GM12801 (cell line): ENCODE measurements around the gene EBI3.

Experiments used
- TF ChIP-seq, protein P1 (sequence below): IDR thresholded peaks from one replicate; pipeline ENCODE4 v1.5.1; 2011; ENCODE audit warnings: control low read depth; ENCODE audit not compliant: insufficient read length; ENCODE audit errors: extremely low read depth

The EBI3 gene

DNA sequence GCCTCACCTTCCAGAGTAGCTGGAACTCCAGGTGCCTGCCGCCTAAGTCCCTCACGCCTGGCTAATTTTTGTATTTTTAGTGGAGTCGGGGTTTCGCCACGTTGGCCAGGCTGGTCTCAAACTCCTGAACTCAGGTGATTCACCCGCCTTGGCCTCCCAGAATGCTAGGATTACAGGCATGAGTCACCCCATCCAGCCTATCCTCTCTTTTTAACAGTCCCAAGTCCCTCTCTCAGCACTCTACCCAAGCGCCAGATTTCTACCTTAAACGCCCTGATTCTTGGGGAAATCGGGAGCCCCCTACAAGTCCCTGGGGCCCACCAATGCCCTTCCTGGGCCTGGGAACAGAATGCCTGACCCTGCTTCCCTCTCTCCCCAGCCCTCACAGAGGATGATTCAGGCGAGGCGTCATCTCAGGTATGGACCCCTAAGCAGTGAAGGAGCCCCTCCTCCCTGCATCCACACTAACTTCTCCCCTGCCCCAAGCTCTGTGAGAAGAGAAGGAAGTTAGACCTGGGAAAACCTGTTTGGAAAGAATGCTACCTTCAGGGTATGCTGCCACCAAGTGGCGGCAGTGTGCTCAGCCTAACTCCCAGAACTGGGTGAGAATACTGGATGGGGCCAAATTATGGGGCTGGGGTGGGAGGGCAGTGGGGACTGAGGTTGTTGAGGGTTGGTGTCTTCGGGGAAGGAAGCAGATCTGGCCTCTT is 20.8 kb upstream of the EBI3 start:
- TF ChIP-seq, protein P1, sequence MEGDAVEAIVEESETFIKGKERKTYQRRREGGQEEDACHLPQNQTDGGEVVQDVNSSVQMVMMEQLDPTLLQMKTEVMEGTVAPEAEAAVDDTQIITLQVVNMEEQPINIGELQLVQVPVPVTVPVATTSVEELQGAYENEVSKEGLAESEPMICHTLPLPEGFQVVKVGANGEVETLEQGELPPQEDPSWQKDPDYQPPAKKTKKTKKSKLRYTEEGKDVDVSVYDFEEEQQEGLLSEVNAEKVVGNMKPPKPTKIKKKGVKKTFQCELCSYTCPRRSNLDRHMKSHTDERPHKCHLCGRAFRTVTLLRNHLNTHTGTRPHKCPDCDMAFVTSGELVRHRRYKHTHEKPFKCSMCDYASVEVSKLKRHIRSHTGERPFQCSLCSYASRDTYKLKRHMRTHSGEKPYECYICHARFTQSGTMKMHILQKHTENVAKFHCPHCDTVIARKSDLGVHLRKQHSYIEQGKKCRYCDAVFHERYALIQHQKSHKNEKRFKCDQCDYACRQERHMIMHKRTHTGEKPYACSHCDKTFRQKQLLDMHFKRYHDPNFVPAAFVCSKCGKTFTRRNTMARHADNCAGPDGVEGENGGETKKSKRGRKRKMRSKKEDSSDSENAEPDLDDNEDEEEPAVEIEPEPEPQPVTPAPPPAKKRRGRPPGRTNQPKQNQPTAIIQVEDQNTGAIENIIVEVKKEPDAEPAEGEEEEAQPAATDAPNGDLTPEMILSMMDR, result no peak

DNA sequence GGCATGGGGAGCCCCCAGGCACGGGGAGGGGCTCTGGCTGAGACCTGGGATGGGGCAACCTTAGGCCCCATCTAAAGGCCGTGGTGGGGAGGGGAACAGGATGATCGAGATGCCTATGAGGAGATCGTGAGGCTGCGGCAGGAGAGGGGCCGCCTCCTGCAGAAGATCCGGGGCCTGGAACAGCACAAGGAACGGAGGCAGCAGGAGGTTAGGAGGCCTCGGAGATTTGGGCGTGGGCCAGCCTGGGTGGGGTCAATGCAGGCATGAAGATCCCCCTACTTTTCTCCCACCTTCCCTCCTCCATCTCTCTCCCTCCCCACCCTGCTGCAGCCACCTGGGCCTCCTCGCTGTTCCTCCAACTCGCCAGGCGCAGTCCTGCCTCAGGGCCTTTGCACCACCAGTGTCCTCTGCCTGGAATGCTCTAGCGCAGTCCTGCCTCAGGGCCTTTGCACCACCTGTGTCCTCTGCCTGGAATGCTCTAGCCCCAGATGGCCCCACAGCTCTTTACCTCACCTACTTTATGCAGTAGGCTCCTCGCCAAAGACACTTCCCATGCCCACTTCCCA is 19.1 kb upstream of the EBI3 start:
- TF ChIP-seq, protein P1, result no peak

DNA sequence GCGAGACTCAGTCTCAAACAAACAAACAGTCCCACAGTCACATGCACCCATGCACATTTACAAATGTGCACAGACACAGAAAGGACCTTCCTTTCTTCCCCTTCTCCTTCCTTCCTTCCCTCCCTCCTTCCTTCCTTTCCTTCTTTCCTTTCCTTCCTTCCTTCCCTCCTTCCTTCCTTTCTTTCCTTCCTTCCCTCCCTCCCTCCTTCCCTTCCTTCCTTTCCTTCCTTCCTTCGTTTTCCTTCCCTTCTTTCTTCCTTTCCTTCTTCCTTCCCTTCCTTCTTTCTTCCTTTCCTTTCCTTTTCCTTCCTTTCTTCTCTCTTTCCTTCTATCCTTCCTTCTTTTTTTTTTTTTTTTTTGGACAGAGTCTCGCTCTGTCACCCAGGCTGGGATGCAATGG is 16.2 kb upstream of the EBI3 start:
- TF ChIP-seq, protein P1, result no peak

DNA sequence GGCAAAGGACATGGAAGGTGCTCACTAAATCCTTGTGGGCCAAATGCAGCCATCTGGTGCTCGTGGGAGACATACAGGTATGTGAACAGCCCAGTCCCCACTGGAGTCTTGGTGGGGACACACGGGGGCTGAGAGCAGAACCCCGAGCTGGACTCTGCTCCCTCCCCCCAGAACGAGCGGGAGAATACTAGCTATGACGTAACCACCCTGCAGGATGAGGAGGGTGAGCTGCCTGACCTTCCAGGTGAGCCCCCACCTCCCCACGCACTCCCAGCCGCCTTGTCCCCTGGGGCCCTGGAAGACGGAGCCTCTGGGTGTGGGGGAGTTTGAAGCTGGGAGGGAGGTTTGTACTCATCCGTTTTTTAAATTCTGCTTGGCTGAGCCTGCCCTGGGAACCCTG is 13.5 kb upstream of the EBI3 start:
- TF ChIP-seq, protein P1, result no peak

DNA sequence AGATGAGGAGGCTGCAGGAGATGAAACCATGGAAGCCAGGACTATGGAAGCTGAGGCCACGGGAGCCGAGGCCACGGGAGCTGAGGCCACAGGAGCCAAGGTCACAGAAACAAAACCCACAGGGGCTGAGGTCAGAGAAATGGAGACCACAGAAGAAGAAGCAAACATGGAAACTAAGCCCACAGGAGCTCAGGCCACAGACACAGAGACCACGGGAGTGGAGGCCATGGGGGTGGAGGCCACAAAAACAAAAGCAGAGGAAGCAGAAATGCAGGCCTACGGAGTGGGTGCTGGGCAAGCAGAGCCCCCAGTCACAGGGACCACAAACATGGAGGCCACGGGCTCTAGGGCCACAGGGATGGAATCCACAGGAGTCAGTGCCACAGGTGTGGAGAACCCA is 12.5 kb upstream of the EBI3 start:
- TF ChIP-seq, protein P1, result no peak

DNA sequence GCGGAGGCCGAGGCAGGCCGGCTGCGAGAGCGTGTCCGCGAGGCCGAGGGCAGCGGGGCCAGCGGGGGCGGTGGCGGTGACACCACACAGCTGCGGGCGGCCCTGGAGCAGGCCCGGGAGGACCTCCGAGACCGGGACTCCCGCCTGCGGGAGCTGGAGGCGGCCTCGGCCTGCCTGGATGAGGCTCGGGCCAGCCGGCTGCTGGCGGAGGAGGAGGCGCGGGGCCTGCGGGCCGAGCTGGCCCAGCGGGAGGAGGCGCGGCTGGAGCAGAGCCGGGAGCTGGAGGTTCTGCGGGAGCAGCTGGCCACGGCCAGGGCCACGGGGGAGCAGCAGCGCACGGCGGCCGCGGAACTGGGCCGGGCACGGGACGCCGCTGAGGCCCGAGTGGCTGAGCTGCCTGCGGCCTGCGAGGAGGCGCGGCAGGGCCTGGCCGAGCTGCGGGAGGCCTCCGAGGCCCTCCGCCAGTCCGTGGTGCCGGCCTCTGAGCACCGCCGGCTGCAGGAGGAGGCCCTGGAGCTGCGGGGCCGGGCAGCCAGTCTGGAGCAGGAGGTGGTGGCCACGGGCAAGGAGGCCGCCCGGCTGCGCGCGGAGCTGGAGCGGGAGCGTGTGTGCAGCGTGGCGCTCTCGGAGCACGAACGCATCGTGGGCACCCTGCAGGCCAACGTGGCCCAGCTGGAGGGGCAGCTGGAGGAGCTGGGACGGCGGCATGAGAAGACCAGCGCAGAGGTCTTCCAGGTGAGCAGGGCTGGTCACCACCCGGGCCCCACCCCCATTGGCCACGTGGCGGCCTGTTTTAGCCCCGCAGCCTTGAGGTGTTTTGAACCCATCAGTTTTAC is 11.7 kb upstream of the EBI3 start:
- TF ChIP-seq, protein P1, result no peak

DNA sequence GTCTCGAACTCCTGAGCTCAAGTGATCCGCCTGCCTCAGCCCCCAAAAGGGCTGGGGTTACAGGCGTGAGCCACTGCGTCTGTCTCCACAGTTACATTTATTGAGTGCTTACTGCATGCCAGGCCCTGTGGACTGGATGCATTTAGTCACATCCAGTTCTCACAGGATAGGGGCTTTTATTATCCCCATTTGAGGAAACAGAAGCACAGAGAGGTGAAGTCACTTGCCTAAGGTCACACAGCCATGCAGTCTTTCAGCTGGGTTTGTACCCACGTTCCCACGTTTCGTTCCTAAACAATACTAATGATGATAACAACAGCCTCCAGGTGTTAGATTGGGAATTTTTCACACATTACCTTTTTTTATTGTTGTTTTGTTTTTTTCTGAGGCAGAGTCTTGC is 9.1 kb upstream of the EBI3 start:
- TF ChIP-seq, protein P1, result no peak
